Adrenal gland (tissue), 12 donors: ENCODE results near the gene KIZ. TPM values are rescaled to one million over a fixed set of nuclear protein-coding genes. Genes with fewer than 3 reads are reported as not detected.

Source experiments
- DNase-seq, 7 donors: peaks; one replicate each; pipeline ENCODE4 v3.0.0-alpha.2; 2019 to 2020
- H3K27ac ChIP-seq, 5 donors: fragments of 200-600 bp; sonication (generic) in 4 of 5; 1 replicate in 3 of 5; 2 replicates in 2 of 5; pipeline versions ENCODE4 v1.5.1 to v1.8.0; 2016 to 2020; ENCODE audit warnings: mild to moderate bottlenecking in 1 of 5
- H3K27me3 ChIP-seq: fragments of 200-600 bp; 2 replicates; pipeline ENCODE4 v1.8.0; 2021
- H3K36me3 ChIP-seq, 2 donors: fragments of 200-600 bp; replicated peaks in 1 of 2; 1 replicate in 1 of 2; 2 replicates in 1 of 2; pipeline versions ENCODE4 v1.5.1 to v1.8.0; 2018 to 2022
- H3K4me1 ChIP-seq, 2 donors: fragments of 200-600 bp; replicated peaks in 1 of 2; 1 replicate in 1 of 2; 2 replicates in 1 of 2; pipeline versions ENCODE4 v1.5.1 to v1.8.0; 2018 to 2021
- H3K4me3 ChIP-seq, 4 donors: fragments of 200-600 bp; sonication (generic) in 3 of 4; one replicate each; pipeline ENCODE4 v1.5.1; 2016 to 2018
- H3K9me3 ChIP-seq, 3 donors: fragments of 200-600 bp; sonication (generic) in 1 of 3; replicated peaks in 1 of 3; 1 replicate in 2 of 3; 2 replicates in 1 of 3; pipeline versions ENCODE4 v1.5.1 to v1.8.0; 2016 to 2021
- POLR2A ChIP-seq, 2 donors: fragments of 450-650 bp; IDR thresholded peaks; one replicate each; pipeline ENCODE4 v1.6.1; 2017; ENCODE audit warnings: antibody characterized with exemption in 2 of 2, mild to moderate bottlenecking in 2 of 2, moderate library complexity in 1 of 2
- WGBS, 4 donors: extraction: QIAGEN DNeasy Blood & Tissue Kit in 2 of 4; methylation state at CpG; one replicate each; pipeline versions ENCODE4 v1.1.5 to v1.1.7; 2013 to 2017; 5-methylcytosine and 5-hydroxymethylcytosine counted together
- intact Hi-C, 2 donors: fragments of 100-400 bp; cut with DNase I; formaldehyde crosslinking; loops; one replicate each; pipeline versions ENCODE4 v1.14.1 to v1.15.0; 2022 to 2023
- polyA plus RNA-seq, 3 donors: library from polyadenylated mRNA; stranded (reverse); fragments of 200-250 nt in 2 of 3; fragments of 350-450 nt in 1 of 3; fragmentation: Illumina TruSeq in 1 of 3; extraction: RNeasy Lipid Tissue Mini Kit (QIAGEN cat#74804) in 1 of 3; gene quantifications; one replicate each; pipeline ENCODE4 v1.2.3, GENCODE V29; 2013 to 2014
- total RNA-seq, 9 donors: library from RNA; depleted of rRNA in 4 of 9; stranded (reverse); fragments of >200 nt in 4 of 9; fragments of 120-200 nt in 1 of 9; fragmentation: NEBNext Ultra II Directional in 1 of 9; extraction: Animal tissue kit (Norgen Biotek cat#: 25700) in 1 of 9; gene quantifications; one replicate each; pipeline versions ENCODE4 v1.1.0 to v1.2.4, GENCODE V29; 2013 to 2023
- TF ChIP-seq, protein P1 (sequence below), 6 experiments: fragments of 450-650 bp in 4 of 6; fragments of 200-600 bp in 2 of 6; sonication (generic) in 1 of 6; IDR thresholded peaks; 1 replicate in 5 of 6; 2 replicates in 1 of 6; pipeline versions ENCODE4 v1.5.1 to v1.8.0; 2016 to 2021; ENCODE audit warnings: antibody characterized with exemption in 6 of 6, mild to moderate bottlenecking in 2 of 6, moderate library complexity in 1 of 6
- donor health status: healthy with polysubstance abuse.
- donor health status: Bipolar disorder and iron deficiency.
- donor health status: DM: yes; HTN: yes; CAD: no.
- donor health status: DM: no; HTN: no; CAD: no.
- donor health status: DM: no; HTN: no; CAD: no.
- donor health status: DM: yes; HTN: yes; CAD: no.

Gene KIZ
- total and polyA plus RNA-seq, 12 donors: 10.4 to 62.9 (median 15.3) TPM

GRCh38 chr20:21286775-21287174 is 160.9 kb downstream of the KIZ start:
- H3K36me3 ChIP-seq: no peaks in the 10 kb centered on the region
- intact Hi-C loops: no loop called here
- H3K27ac ChIP-seq: no peak overlapping the region
- WGBS, 4 donors: 63 to 73% (median 67%) methylated on average over 4 of the region's 4 CpGs
- H3K27me3 ChIP-seq: no peaks in the 10 kb centered on the region
- H3K4me3 ChIP-seq: no peak overlapping the region
- no peak for DNase-seq
- TF ChIP-seq, protein P1, sequence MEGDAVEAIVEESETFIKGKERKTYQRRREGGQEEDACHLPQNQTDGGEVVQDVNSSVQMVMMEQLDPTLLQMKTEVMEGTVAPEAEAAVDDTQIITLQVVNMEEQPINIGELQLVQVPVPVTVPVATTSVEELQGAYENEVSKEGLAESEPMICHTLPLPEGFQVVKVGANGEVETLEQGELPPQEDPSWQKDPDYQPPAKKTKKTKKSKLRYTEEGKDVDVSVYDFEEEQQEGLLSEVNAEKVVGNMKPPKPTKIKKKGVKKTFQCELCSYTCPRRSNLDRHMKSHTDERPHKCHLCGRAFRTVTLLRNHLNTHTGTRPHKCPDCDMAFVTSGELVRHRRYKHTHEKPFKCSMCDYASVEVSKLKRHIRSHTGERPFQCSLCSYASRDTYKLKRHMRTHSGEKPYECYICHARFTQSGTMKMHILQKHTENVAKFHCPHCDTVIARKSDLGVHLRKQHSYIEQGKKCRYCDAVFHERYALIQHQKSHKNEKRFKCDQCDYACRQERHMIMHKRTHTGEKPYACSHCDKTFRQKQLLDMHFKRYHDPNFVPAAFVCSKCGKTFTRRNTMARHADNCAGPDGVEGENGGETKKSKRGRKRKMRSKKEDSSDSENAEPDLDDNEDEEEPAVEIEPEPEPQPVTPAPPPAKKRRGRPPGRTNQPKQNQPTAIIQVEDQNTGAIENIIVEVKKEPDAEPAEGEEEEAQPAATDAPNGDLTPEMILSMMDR (IDR thresholded peaks at IDR 0.05): no peak
- no peak for TF ChIP-seq POLR2A (IDR thresholded peaks at IDR 0.05)
- H3K4me1 ChIP-seq: no peaks in the 10 kb centered on the region
- H3K9me3 ChIP-seq: no peaks in the 10 kb centered on the region

- Histone ChIP-seq H3K36me3 (no peaks in the 10 kb centered on the region), H3K4me3 (no peak overlapping the region), H3K4me1 (no peaks in the 10 kb centered on the region), H3K9me3 (no peaks in the 10 kb centered on the region), H3K27me3 (peaks cover 3% of the 10 kb centered on the region), H3K27ac (no peak overlapping the region)
- no peak for TF ChIP-seq POLR2A (IDR thresholded peaks at IDR 0.05)
- TF ChIP-seq, protein P1 (IDR thresholded peaks at IDR 0.05): no peak
- no peak for DNase-seq
- WGBS, 4 donors: 71 to 77% (median 75%) methylated on average over 14 of the region's 14 CpGs
- intact Hi-C loops: no loop called here
Observed at GRCh38 chr20:21288587-21289370, 162.9 kb downstream of the KIZ start.

DNA sequence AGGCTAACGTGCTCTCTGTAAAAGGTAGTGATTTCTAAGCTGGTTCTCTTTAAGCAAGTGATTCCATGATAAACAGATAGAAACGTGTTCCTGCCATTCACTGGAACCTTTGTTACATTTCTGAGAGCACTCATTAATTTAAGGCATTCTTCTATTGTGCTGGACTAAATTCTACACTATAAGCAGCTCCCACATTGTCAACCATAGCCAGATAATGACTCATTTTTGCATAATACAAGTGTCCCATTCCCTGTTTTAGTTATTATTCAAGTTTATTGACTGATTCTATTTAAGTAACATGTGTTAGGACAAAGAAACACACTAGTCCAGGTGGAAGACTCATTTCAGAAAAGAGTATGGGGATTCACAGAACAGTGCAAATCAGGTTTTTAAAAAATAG is 163.8 kb downstream of the KIZ start:
- TF ChIP-seq, protein P1 (IDR thresholded peaks at IDR 0.05): no peak
- no peak for TF ChIP-seq POLR2A (IDR thresholded peaks at IDR 0.05)
- Histone ChIP-seq H3K36me3 (no peaks in the 10 kb centered on the region), H3K4me3 (no peak overlapping the region), H3K27me3 (peaks cover 5% of the 10 kb centered on the region), H3K4me1 (no peaks in the 10 kb centered on the region), H3K27ac (no peak overlapping the region), H3K9me3 (no peaks in the 10 kb centered on the region)
- 16 to 53% (median 34%) methylated on average over 2 of the region's 2 CpGs for WGBS, 4 donors
- DNase-seq: no peak
- intact Hi-C loops: no loop called here

- intact Hi-C loops: no loop called here
- H3K27ac ChIP-seq: no peak overlapping the region
- WGBS, 4 donors: 43 to 61% (median 53%) methylated on average over 2 of the region's 2 CpGs
- DNase-seq: no peak
- H3K27me3 ChIP-seq: peaks cover 5% of the 10 kb centered on the region
- TF ChIP-seq POLR2A (IDR thresholded peaks at IDR 0.05): no peak
- TF ChIP-seq, protein P1 (IDR thresholded peaks at IDR 0.05): no peak
- no peak overlapping the region for H3K4me3 ChIP-seq
- no peaks in the 10 kb centered on the region for H3K36me3 ChIP-seq
- H3K4me1 ChIP-seq: no peaks in the 10 kb centered on the region
- no peaks in the 10 kb centered on the region for H3K9me3 ChIP-seq
Observed at GRCh38 chr20:21291026-21291425, 165.1 kb downstream of the KIZ start.
